HG02571 (cell line): ENCODE measurements around the gene UBTF.

Experiments used
- ATAC-seq: cut with Tn5 transposase; IDR thresholded peaks from one replicate; pipeline ENCODE4 v1.9.1; 2021; ENCODE audit warnings: mild to moderate bottlenecking, moderate library complexity; ENCODE audit not compliant: unreplicated experiment

Gene UBTF

DNA sequence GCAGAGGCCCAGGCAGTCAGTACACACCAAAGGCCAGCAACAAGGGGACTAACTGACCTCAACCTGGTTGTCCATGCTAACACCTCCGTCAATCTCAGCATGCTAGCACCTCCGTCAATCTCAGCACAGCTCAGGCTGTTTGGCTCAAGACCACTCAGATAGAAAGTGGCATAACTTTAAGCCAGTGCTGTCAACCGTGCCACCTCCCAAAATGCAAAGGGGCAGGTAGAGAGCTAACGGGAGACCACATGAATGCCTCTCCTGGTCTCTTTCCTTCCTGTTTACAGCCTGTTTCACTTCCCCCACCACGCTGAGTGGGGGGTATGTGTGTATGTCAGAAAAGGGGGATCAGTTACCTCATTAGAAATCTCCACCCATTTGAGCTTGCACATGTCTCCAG is 3.3 kb downstream of the UBTF start:
- ATAC-seq = no peak

DNA sequence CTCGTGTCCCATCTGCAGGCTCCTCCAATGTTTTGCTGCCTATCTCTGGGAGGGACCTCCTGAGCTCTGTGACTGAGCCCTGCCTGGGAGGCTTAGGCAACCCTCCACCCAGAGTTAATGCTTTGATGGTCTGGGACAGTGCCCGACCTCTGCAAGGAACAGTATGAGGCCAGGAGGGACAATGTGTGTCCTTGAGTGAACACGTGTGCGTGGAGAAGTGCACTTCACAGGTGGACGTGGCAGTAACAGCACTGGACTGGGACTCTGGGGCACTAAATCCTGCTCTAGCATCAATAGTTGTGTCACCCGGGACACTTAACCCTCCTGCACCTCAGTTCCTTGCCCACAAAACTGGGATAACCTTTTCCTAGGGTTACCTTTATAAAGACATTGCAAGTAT is 4.6 kb downstream of the UBTF start:
- no peak for ATAC-seq

DNA sequence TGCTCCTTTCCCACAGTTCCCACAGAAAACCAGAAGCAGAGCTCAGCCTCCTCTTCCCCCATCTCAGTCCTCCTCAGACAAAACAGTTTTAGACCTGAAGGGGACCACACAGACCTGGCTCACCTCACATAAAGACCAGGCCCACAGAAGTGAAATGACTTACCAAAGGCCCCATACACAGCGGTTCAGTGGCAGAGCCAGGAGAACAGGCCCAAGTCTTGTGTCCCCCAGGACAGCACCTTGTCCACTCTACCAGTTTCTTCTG is 5.3 kb downstream of the UBTF start:
- no peak for ATAC-seq

DNA sequence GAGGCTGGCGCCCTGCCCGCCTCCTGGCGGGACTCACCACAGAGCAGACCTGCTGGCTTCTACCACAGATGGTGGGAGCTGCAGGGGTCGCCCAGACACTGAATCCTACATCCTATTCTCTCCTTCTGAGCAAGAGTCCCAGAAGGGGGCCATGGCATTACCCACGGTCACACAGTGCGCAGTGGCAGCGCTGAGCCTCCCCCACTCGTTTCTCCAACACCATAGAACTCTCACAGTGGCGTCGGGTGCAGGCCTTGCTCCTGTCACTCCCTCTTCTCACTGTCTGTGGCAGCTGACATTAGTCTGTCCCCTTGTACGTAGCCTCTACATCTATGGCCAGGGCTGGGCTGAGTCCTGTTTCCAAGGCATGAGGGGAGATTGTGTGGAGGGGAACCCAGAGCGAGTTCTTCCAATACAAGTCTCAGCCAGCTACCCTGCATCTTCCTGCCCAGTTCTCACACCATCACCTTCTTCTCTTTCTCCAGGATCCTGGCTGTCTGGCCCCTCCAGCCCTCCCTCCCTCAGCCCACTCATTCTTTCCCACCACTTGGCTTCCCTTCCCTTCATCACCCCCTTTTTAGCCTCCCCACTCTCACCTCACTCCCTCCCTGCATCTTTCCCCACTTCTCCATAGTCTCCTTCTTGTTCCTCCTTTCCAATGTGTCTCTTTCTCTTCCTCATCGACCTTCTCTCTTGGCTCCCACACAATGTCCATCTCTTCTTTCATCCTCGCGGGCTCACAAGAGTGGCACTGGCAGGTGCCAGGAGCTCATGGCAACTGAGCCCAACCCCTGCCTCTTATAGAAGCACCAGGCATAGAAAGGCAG is 5.9 kb downstream of the UBTF start:
- ATAC-seq = no peak

DNA sequence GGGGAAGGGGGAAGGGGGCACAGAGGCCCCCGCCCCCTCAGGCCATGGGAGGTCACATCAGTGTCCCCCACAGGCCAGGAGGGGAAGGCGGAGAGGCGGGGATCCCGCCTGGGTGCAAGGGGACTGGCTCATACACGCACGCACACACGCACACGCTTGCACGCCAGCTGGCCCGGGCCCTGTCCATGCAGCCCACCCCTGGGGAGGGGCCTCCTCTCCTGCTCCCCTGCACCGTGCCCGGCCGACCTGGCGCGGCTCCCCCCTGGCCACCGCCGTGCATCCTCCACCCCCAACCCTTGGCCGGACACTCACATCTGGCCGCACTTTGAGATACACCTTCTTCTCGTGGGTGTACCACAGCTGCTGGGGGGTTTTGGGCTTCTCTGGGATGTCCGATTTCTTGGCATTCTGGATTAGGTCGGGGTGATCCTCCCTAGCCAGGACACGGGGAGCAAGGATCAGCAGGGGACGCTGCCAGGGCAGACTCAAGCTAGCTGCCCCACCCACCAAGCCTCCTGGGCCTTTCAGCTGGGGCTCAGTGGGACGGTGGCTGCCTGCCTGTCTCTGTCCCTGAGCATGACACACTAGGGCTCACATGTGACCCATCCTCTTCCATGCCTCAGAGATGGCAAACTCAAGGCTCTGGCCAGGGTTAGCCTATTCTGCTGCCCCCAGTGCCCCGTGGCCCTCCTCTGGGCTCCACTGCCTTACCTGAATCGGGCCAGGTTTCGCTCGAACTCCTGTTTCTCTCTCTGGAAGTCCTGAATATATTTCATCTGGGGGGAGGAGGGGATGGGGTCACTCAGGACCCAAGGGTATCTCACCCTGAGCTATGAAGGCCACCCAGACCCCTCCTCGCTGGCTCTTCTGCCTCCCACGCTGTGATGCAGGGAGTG is 6.7 kb downstream of the UBTF start:
- ATAC-seq = no peak

DNA sequence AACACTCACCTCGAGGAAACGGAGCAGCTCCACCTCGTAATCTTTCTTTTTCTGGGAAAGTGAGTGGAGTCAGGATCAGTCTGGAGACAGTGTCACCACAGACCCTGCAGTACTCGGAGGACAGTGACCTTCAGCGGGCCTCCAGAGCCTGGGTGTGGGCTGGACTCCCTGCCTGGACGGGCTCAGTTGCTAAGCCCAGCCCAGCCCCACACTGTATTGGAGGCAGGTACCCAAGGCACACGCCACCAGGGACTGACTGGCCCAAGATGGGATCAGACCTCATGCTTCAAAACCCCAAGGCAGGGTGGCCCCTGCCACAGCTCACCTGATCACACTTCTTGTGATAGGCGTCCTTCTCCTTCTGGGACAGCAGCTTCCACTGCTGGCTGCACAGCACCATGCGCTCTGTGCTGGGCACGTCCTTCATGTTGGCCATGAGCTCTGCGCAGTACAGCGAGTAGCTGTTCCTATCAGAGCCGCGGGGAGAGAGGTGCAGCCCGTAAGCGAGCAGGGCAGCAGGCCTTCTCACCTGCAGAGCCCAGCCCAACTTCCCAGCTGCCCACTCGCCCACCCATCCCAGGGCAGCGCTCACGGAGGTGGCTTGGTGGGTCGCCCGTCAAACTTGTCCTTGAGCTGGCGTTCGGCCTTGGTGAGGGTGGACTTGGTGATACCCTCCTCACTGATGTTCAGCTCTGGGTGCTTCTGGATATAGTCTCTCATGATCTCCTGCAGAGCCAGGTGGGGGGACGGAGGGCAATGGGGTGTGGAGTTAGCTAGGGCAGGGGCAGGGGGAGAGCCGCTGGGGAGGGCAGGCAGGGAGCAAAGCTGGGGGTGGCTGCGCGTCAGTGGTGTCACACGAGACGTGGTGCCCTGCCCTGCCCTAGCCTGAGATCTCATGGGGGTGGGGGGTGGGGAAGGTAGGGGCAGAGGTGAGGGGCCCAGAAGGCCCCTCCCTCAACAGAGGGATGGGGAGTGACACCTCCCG is 7.9 kb downstream of the UBTF start:
- no peak for ATAC-seq

DNA sequence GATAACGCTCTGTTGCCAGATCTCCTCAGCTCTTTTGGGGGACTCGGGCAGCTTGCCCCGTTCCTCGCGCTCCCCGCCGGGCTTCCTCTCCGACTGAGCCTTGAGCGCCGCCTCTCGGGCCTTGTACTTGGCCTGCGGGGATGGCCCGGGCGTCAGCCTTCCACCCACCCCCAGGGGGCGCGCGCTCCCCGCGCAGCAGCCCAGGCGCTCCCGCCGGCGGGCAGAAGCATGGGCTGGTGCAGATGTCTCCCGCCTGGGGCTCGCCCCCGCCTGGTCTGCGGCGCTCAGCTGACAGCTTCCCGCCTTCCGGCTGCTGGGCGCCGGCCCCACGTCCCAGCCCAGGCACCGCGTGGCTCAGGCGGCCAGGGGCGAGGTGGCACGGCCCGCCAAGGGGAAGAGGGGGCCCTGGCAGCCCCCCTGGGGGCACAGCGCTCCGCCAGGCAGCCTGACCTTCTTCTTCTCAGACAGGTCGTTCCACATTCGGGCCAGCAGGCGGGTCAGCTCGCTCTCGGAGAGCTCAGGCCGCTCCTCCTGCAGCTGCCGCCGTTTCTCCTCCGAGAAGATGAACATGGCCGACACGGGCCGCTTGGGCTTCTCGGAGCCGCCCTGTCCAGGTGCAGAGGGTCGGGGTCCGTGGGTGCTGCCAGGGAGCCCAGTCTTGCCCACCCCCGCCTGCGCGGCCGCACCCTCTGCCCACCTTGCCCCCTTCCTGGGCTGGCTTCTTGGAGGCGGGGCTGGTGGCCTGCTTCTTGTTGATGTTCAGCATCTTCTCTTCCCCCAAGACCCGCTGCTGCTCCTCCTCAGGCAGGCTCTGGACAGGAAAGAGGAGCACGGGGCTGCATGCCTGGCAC is 8.9 kb downstream of the UBTF start:
- ATAC-seq = peak; percentile 62

DNA sequence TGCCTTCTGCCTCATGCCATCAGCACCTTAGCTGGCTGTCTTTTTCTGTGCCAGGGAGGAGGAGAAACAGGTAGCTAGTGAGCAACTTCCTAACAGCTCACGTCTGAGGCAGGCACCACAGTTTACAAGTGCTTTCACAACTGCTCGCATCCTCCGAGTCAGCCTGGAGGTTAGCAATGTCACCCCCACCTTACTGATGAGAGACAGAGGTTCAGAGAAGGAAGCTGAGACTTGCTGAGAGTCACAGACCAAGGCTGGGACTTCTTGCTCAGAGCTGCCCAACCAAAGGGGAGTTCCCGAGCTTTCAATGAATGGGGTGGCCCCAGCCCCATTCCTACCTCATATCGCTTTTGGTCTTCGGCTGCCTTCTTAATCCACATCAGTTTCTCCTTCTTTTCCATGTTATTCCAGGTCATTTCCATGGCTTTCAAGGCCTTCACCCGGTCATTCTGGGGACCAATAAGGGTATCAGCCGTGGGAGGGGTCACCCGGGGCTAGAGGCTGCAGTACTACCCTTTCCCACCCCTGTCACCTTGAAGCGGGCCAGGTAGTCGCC is 9.6 kb downstream of the UBTF start:
- peak; percentile 25 for ATAC-seq

DNA sequence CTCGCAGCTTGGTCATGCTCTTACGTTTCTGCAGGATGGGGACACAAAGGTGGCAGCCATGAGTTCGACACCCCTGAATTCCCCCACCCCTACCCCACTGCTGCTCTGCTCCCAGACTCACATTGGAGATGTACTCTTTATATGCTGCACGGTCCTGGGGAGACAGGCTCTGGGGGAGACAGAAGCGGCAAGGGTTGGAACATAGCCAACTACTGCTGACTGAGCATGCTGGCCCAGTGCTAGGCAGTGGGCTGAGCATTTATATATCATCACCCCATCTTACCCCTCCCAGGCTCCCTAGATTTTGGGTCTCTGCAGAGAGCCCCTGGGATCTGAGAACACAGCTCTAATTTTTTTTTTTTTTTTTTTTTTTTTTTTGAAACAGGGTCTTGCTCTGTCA is 11.7 kb downstream of the UBTF start:
- no peak for ATAC-seq

DNA sequence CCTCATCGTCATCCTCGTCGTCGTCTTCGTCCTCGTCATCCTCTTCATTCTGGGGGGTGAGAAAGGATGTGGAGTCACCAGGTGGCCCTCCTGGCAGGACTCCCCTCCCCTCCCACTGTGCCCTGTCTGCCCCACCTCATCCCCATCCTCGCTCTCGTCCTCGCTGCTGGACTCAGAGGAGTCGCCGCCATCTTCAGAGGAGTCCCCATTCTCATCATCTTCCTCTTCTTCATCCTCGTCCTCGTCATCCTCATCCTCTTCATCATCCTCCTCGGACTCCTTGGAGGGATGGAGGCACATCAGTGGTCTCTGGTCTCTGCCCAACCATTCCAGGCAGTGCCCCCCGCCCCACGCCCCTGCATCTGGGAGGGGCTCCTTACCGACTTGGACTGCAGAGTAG is 12.2 kb downstream of the UBTF start:
- no peak for ATAC-seq

DNA sequence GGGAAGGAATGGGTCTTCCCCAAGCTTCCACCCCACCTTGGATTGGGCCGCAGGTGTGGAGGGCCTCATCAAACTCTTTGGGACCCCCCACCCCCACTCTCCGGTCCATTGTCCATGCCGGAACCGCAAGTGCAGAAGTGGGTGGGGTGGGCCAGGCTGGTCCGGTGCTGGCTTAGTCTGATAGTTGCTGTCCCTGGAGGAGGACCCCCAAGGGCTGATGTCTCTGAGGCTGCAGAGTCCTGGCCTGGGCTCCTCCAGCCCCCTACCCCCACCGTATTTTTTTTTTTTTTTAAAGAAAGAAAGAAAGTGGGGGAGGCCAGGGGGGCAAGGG is 12.7 kb downstream of the UBTF start:
- ATAC-seq = no peak

DNA sequence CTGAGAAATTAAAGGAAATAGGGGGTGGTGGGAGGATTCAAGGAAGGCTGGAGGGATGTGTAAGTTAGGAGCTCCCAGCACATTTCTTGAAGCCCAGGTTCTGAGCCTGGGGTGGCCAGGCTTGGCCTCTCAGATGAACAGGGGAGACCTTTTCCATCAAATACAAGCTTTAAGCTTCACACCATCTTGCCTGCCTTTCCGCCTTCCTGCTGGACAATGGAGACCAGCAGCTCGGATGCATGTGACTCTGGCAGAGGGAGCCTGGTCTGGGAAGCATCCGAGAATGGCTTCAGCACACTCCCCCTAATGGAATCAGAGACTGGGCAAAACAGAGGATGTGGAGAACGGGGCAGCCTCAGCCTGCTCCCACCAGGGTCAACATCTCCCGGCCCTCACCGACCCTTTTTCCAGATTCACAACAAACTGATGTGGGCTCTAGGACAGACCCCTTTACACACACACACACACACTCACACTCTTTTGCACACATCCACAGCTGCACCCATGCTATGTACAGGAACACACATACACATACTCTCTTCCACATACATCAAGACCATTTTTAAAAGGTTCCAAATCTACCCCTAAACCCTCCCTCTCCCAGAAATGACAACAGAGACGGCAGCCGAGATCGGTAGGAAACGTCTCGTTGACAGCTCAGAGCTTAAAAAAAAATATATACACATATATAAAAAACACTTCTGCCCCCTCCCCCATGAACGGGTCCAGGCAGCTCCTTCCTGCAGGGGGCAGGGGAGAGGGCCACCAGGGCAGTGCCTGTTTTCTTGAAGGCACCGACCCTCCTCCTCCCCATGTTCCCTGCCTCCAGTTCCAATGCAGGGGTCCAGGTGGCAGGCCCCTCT is 13.3 kb downstream of the UBTF start:
- no peak for ATAC-seq

DNA sequence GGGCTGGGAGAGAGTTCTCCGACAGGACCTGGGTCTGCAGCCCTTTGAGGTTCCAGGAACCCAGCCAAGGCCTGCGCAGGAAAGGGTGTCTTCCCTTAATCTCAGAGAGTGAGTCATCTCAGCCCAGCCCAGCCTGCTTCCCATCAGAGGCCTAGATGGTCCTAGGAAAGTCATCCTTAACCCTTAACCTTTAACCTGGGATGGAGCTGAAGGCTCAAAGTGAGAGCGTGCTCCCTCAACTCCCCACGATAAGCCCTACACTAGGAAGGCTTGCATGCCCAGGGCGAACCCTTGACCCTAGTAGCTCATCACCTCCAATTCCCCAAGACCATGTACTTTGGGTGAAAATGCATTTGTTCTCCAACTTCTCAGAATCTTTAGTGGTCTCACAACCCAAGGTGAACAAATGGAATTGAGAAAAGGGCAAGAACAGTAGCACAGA is 15.0 kb downstream of the UBTF start:
- no peak for ATAC-seq

DNA sequence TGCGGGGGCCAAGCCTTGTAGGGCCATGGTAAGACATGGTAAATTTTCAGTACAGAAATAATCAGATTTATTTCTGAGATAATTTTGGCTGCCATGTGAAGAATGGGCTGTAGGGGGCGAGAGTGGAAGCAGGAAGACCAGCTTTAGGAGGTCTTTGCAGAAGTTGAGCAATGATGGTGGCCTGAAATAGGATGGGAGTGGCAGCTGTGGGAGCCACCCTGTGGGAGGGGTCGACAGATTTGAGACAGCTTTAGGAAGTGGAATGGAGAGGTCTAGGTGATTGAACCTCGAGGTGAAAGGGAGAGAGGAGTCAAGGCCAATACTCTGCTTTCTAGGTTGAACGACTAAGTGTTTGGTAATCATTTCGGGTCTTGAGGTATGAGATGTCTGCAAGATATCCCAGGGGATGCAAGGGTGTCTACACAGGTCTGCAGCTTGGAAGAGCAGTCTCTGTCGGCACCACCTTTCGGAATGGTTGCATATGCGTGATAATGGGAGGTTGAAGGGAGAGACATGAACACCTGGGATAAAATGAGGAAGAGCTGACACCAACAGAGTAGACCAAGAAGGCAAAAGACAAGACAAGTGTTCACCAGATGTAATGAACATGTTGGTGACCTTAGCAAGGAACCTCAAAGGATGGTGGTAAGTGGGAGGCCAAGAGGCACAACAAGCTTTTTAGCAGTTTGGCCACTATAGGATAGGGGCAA is 15.6 kb downstream of the UBTF start:
- ATAC-seq = no peak

DNA sequence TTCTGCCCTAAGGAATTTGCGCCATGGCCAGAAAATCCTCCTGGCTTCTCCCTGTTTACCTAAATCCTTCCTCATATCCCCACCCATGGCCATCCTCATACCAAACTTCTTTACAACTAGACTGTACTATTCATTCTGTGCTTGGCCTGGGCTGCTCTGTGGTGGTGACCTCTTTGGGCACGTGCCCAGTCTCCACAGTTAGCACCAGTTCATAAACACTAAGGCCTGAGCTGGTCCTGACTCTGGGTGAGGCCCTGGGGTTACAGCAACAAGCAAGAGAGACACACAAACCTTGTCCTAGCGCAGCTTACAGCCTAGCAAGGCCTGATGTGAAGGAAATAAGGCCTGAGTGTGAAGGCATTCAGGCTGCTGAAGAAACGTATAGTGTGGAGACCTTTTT is 16.7 kb downstream of the UBTF start:
- ATAC-seq = no peak

DNA sequence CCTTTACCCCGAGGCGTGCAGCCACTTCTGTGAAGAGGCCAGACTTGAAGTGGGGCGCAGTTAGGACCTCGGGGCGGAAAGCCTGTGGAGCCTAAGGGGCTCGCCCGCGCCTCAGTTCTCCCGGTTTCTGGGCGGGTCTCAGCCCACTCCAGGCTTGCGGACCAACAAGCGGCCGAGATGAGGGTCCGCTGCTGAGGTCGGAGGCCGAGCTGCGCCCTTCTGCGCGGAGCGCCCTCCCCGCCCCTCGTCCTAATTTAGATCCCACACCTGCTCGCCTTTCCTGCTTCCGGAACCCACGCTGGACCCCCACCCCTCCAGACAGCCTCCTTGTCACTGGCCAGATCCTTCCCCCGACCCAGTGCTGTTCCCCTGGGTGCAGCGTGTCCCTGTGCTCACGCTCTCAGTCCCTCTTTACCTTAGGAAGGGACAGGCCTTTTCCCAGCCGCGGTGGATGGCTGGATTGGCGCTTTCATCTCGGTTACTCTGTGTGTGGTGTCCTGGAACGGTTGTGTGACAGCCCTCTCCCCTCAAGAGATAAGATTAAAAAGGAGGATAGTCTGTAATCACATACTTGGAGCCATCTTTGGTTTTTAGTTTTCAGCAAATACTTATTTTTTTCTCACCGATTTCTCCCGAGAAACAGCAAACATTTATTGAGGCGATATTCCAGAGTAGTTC is 18.9 kb downstream of the UBTF start:
- no peak for ATAC-seq

DNA sequence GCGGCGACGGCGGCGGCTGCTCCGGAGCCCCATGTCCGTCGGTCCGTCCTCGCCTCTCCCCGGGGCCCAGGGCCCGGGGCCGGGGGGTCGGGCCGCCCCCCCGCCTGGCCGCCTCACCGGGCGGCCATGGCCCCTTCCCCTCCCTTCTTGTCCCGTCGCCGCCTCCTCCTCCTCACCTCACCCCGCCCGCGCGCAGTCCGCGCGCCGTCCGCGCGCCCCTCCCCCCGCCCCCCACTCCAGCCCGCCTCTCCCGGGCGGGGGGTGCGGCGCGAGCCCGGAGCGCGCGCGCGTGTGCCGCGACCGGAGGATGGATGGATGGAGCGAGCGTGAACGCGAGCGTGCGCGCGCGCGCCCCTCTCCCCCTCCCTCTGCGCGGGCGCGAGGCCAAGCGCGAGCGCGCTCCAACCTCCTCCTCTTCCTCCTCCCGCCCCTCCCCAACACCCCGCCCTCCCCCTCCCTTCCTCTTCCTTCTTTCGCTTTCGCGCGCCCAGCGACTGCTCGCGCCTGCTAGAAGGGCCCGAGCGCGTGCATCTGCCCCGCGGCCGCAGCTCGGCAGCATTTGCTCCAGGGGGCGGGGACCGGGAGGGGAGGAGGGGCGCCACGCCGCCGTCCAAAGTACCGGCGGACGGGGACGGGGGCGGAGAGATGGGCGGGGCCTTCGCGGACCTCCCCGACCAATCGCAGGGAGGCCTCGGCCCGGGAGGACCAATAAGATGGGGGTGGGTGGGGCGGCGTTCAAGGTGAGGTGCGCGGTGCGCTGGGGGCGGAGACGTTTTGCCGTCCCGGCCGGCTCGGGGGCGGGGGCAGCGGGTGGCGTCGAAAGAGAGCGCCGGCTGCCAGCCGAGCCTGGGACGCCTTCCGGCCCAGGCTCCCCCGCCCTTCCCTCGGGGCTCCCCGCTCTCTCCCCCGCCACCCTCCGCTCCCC is 19.7 kb downstream of the UBTF start, which contains the start of gene ATXN7L3:
ATXN7L3 (minus strand) TSS at position 332 of the 925 bp plus-strand sequence. CDS start 1,814 bp downstream, outside the sequence.
- ATAC-seq = peak; percentile 57
